ENCODE results near the gene MEG3. TPM values are rescaled to one million over a fixed set of nuclear protein-coding genes. Genes with fewer than 3 reads are reported as not detected.

Gene MEG3
- 10 to 100 TPM in 1 of 2 donors, 1 to 10 TPM in 1; 5.3 to 15.3 TPM for total RNA-seq
- polyA plus RNA-seq (2013, experiment 1 of 2), result 5.6 TPM
- 2.9 TPM for polyA plus RNA-seq (2013, experiment 2 of 2)
- long read RNA-seq, experiment 1, partial matches to known transcripts, result 1 of 2 reads
- long read RNA-seq, experiment 1, other reads (novel, unspliced or antisense), result 0 of 2 reads
- long read RNA-seq, experiment 2, partial matches to known transcripts, result 0 of 9 reads
- long read RNA-seq, experiment 2, other reads (novel, unspliced or antisense), result 3 of 9 reads
- long read RNA-seq, experiment 3, partial matches to known transcripts, result 4 of 7 reads
- long read RNA-seq, experiment 3, other reads (novel, unspliced or antisense), result 3 of 7 reads
- long read RNA-seq, experiment 4, partial matches to known transcripts, result 6 of 10 reads
- long read RNA-seq, experiment 4, other reads (novel, unspliced or antisense), result 2 of 10 reads

DNA sequence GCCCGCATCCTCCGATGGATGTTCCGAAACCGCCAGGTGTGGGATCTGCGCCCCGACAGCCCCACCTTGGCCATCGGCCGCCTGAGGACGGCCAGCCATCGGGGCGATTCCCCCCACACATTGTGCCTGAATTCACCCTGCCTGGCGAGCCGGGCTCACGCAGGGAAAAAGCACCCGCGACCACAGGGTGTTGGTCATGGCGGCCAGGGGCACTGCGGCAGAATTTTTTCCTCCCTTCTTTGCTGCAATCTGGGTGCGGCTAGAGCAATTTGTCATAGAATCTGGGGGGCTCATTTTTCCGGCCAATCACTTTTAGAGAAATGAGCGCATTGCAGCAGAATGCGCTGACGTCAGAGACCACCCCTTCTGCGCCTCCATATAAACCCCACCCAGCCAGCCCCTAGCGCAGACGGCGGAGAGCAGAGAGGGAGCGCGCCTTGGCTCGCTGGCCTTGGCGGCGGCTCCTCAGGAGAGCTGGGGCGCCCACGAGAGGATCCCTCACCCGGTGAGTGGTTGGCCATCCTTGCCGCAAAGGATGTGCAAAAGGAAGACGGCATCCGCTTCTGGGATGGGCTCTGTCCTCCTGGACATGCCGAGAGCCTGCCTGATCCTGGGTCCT lies at the start of gene MEG3:
MEG3 (plus strand) TSS at position 406 of the 619 bp plus-strand sequence.
- peaks cover 6% of the 10 kb centered on the region for H3K27me3 Mint-ChIP-seq (ENCODE audit: insufficient read depth)
- H3K4me3 Mint-ChIP-seq, result no peak within 1 kb of the TSS
- TF ChIP-seq, protein P1, sequence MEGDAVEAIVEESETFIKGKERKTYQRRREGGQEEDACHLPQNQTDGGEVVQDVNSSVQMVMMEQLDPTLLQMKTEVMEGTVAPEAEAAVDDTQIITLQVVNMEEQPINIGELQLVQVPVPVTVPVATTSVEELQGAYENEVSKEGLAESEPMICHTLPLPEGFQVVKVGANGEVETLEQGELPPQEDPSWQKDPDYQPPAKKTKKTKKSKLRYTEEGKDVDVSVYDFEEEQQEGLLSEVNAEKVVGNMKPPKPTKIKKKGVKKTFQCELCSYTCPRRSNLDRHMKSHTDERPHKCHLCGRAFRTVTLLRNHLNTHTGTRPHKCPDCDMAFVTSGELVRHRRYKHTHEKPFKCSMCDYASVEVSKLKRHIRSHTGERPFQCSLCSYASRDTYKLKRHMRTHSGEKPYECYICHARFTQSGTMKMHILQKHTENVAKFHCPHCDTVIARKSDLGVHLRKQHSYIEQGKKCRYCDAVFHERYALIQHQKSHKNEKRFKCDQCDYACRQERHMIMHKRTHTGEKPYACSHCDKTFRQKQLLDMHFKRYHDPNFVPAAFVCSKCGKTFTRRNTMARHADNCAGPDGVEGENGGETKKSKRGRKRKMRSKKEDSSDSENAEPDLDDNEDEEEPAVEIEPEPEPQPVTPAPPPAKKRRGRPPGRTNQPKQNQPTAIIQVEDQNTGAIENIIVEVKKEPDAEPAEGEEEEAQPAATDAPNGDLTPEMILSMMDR (conservative IDR thresholded peaks at IDR 0.05), result no peak
- Histone ChIP-seq H3K27ac (ENCODE audit: low read depth, low read length) (no peak within 1 kb of the TSS), H3K4me3 (ENCODE audit: low read length) (no peak within 1 kb of the TSS), H3K36me3 (ENCODE audit: control insufficient read depth, insufficient read depth, low read length) (no peaks in the 10 kb centered on the region), H3K4me1 (ENCODE audit: control insufficient read depth, insufficient read depth, low read length) (peaks cover 11% of the 10 kb centered on the region), H3K9ac (ENCODE audit: extremely low read depth, low read length, poor library complexity, severe bottlenecking) (no peak within 1 kb of the TSS), H3K27me3 (ENCODE audit: control insufficient read depth, insufficient read depth, low read length, poor library complexity, severe bottlenecking) (no peaks in the 10 kb centered on the region), H3K9me3 (ENCODE audit: control insufficient read depth, low read length) (peaks cover 8% of the 10 kb centered on the region)
- H3K4me1 Mint-ChIP-seq, result peaks cover 30% of the 10 kb centered on the region
- no peak for DNase-seq
- no peak within 1 kb of the TSS for H3K27ac Mint-ChIP-seq
- H3K36me3 Mint-ChIP-seq (ENCODE audit: low read depth), result peaks cover 3% of the 10 kb centered on the region
- H3K9me3 Mint-ChIP-seq, result peaks cover 29% of the 10 kb centered on the region
- WGBS, 2 experiments (ENCODE audit: insufficient coverage in 1 of 2, insufficient read length in 1 of 2), result 95 to 96% methylated on average over 26 to 39 of the region's 39 CpGs

DNA sequence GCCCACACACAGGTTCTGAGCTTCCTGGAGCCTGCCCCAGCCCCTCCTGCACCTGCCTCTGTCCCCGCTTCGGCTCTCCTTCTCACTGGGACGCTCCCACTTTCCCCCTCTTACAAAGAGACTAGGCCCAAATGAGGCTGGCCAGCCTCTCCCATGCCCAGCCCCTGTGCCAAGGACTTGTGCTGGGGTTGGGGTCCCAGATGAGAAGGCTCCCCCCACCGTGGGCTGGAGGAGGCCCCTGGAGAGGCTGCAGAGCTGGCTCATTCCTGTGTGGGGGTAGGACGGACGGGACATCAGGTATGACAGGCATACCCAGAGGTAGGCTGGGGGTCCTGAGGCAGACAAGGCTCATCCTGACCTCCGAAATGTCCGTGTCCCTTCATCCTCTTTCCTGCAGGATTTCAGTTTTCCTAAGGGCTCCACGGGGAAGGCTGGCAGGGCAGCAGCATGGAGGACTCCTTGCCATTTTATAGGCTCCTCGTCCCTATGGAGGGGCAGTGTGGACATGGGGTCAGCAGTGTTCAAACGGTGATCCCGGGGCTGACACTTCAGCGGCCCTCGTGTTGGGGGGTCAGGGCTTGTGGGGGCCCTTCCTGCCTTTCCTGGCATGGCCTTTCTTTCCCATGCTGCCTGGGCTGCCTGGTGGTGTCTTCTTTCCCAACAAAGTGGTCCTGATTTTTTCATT lies 49.1 kb upstream of the MEG3 start:
- Mint-ChIP-seq H3K27me3 (ENCODE audit: insufficient read depth) (peaks cover 2% of the 10 kb centered on the region), H3K4me3 (no peak overlapping the region), H3K36me3 (ENCODE audit: low read depth) (no peaks in the 10 kb centered on the region), H3K9me3 (peaks cover 3% of the 10 kb centered on the region), H3K27ac (no peak overlapping the region), H3K4me1 (no peaks in the 10 kb centered on the region)
- no peak overlapping the region for H3K27ac ChIP-seq (ENCODE audit: low read depth, low read length)
- H3K9me3 ChIP-seq (ENCODE audit: control insufficient read depth, low read length), result peaks cover under 1% of the 10 kb centered on the region
- no peaks in the 10 kb centered on the region for H3K36me3 ChIP-seq (ENCODE audit: control insufficient read depth, insufficient read depth, low read length)
- no peaks in the 10 kb centered on the region for H3K27me3 ChIP-seq (ENCODE audit: control insufficient read depth, insufficient read depth, low read length, poor library complexity, severe bottlenecking)
- TF ChIP-seq, protein P1 (conservative IDR thresholded peaks at IDR 0.05), result no peak
- WGBS, 2 experiments (ENCODE audit: insufficient coverage in 1 of 2, insufficient read length in 1 of 2), result 92 to 93% methylated on average over 11 to 14 of the region's 14 CpGs
- H3K4me3 ChIP-seq (ENCODE audit: low read length), result no peak overlapping the region
- no peak for DNase-seq
- no peak overlapping the region for H3K9ac ChIP-seq (ENCODE audit: extremely low read depth, low read length, poor library complexity, severe bottlenecking)
- H3K4me1 ChIP-seq (ENCODE audit: control insufficient read depth, insufficient read depth, low read length), result no peaks in the 10 kb centered on the region

DNA sequence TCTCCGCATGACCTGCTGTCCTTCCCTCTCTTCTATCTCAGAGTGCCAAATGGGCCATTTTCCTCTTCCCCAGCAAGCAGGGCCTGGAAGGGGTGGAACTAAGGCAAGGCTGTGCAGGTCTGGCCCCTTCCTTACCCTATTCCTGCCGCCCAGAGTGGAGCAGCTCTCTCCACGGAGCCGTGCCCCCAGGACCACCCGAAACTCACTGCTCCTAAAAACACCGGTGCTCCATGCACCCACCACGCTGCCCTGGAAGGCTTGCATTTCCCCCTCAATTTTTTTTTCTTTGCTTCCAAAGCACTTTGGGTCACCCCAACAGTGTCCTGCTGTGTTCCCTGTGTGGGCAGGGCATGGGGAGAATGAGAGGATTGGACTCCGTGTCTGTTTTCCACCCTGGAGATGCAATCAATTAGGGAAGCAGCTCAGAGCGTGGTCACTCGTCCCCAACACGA lies 48.5 kb upstream of the MEG3 start:
- no peak for DNase-seq
- TF ChIP-seq, protein P1 (conservative IDR thresholded peaks at IDR 0.05), result no peak
- Histone ChIP-seq H3K36me3 (ENCODE audit: control insufficient read depth, insufficient read depth, low read length) (no peaks in the 10 kb centered on the region), H3K27ac (ENCODE audit: low read depth, low read length) (no peak overlapping the region), H3K27me3 (ENCODE audit: control insufficient read depth, insufficient read depth, low read length, poor library complexity, severe bottlenecking) (no peaks in the 10 kb centered on the region), H3K9ac (ENCODE audit: extremely low read depth, low read length, poor library complexity, severe bottlenecking) (no peak overlapping the region), H3K9me3 (ENCODE audit: control insufficient read depth, low read length) (no peaks in the 10 kb centered on the region), H3K4me3 (ENCODE audit: low read length) (no peak overlapping the region), H3K4me1 (ENCODE audit: control insufficient read depth, insufficient read depth, low read length) (no peaks in the 10 kb centered on the region)
- Mint-ChIP-seq H3K27ac (no peak overlapping the region), H3K9me3 (no peaks in the 10 kb centered on the region), H3K4me1 (peaks cover 2% of the 10 kb centered on the region), H3K4me3 (no peak overlapping the region), H3K36me3 (ENCODE audit: low read depth) (no peaks in the 10 kb centered on the region), H3K27me3 (ENCODE audit: insufficient read depth) (peaks cover 2% of the 10 kb centered on the region)
- 86 to 92% methylated on average over 6 to 11 of the region's 11 CpGs for WGBS, 2 experiments (ENCODE audit: insufficient coverage in 1 of 2, insufficient read length in 1 of 2)
